GM18858 (cell line): ENCODE measurements around the gene SCAF4.

Experiments used
- ATAC-seq: cut with Tn5 transposase; IDR thresholded peaks from one replicate; pipeline ENCODE4 v1.9.1; 2021; ENCODE audit not compliant: unreplicated experiment

Gene SCAF4

DNA sequence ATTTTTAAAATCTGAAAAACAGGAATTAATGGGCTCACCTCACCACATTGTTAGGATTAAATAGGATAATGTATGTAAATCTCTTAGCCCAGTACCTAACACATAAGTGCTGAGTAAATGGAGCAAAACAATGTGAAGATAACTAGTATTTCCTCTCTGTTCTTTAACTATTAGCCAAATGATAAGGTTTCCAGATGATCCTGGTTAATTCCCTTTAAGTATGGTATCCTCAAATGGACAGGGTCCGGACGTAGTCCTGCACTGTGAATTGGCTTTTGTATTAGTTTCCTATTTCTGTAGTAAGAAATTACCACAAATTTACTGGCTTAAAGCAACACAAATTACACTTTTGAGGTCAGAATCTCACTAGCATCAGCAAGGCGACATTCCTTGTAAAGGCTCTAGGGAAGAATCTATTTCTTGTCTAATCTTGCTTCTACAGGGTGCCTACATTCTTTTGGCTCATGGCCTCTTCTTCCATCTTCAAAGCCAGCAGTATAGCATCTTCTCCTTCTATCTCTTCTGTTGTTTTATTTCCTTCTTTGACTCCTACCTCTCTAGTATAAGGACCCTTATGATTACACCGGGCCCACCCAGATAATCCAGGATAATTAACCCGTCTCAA, 17.1 kb downstream of the SCAF4 start:
- ATAC-seq: no peak

DNA sequence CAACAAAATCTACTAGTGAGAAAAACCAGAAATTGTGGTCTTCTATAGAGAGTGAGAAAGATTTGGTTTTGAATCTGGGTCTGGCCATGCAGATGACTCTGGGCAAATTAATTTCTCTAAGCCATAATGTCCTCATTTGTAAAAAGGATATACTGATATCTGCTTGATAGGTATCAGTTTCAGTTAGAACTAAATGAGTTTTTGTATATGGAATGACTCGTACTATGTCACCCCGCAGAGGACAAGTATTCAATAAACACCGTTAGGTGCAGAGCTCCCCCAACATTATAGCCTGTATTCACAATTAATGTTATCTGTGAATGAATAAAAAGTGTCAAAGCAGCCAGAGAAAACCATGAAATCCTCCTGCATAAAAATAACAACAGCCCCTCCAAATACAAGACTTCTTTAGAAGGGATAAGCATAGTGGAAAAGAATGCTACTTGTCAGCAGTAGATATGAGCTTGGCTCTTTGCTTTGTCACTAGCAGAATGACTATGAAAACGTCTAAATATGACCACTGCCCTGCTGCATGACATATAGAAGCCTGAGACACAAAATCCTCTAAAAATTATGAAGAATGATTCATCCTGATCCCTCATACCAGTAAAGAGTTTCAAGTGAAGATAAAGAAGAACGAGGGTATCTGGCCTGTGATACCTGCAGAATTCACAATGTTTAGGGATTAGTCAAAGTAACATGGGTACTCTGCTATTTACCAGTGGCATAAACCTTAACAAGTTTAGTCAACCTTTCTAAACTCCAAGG, 17.8 kb downstream of the SCAF4 start:
- ATAC-seq: peak; percentile 39

DNA sequence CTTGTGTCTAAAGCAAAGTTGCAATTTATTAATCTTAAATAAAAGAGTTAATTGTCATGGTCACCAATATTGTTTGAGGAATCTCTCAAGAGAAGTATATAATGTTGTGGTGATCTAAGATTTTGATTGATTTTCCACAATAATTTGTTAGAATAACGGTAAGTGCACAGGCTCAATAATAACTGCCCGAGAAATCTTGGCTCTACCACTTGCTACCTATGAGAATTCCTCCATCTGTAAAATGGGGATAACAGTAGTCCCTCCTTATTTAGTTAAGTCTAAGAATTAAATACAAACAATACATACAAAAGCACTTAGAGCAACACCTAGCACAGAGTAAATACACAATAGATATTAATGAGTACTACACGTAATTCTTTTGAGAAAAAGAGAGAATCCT, 18.8 kb downstream of the SCAF4 start:
- no peak for ATAC-seq

DNA sequence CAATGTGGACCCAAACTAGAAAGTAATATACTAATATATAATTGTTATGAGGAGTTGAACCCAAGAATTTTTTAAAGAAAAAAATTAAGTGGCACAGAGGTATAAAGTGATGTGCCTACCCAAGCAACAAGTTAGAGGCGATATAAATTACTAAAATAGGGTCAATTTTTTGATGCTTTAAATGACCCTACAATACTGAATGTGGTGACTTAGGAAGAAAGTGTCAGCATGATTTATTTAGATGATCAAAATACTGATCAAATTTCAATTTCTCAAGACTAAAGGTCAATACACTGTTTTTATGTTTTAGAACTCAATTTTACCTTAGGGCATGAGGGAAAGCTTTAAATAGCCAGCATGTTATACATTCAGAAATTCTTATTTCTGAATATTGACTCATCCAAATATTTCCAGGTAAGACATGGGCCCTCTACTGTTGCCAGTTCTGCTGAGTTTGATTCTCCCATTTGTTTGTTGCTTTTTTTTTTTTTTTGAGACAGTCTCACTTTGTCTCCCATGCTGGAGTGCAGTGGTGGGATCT, 20.1 kb downstream of the SCAF4 start:
- ATAC-seq: no peak

DNA sequence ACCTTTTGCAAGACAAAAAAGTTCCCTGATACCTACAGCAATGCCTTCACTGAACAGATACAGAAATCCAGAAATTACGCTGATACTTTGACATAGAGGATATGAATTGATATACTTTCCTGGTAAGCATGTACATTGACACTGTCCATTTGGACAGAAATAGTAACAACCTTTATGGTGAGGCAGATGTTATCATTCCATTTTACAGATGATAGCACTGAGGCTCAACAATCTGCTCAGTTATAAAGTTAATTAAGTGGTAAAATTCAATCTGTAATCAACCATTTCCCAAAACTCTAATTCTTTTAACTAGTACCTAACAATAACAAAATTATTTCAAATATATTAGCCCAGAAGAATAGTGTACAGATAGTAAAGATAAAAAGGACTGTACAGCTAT, 20.6 kb downstream of the SCAF4 start:
- ATAC-seq: no peak

DNA sequence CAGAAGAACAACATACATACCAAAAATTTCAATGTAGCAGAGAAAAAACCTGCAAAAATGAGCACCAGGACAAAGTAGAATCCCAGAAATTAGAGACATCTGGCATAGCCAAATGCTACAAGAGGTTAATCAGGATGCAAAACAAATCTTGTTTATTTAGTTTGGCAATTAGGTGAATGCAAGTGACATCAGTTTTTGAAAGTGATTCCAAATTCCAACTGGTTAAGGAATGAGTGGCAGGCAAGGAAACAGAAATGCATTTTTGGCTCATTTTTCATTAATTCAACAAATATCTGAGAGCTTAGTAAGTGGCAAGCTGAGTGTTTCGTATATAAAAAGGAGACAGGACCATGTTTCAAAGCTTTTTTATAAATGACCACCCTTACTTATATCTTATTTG, 21.3 kb downstream of the SCAF4 start:
- no peak for ATAC-seq

DNA sequence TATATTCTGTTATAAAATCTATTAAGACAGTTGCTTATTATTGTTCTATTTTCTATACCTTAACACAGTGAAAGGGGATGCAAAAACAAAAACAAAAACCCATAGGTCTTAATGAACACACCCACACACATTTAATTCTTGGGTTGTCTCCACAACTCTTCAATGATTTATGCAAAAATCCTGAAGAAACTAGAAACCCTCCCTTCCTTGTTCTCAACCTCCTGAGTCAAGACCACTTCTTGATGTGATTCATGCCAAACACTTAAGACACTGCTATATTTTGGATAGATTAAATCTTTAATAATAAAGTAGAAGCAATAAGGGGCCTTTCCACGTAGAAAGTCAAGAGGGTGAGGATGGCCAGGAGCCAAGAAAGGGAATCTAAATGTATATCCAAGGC, 23.4 kb downstream of the SCAF4 start:
- no peak for ATAC-seq

DNA sequence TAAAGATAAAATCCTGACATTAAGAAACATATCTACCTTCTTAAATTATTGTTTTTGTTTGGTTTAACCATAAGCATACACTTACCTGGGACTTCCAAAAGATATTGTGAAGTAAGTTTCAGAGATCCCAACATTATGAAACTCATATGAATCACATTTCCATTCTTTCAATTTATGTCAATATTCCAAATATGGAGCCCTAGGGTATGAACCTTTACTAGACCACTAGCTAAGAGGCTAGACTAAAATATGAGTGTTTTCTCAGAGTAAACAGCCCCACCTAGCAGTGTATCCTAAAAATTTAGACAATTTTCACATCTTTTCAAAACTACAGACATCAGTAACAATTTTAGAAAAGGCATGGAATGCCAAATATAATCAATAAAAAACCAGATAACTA, 24.4 kb downstream of the SCAF4 start:
- no peak for ATAC-seq

DNA sequence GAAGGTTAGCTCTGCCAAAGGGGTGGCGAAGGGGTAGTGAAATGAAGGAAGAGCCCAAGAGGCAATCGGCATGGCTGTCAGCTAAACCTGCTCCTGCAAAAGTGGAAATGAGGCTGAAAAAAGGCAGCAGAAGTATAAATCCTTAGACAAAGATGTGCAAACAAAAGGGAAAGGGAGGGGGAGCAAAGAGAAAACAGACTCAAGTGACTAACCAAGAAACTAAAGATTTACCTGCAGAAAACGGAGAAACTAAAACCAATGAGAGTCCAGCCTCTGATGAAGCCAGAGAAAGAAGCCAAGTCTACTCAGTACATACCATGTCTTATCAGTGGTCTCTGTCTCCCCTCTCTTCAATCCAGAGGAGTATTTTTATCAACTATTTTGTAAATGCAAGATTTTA, 25.4 kb downstream of the SCAF4 start:
- ATAC-seq: no peak

DNA sequence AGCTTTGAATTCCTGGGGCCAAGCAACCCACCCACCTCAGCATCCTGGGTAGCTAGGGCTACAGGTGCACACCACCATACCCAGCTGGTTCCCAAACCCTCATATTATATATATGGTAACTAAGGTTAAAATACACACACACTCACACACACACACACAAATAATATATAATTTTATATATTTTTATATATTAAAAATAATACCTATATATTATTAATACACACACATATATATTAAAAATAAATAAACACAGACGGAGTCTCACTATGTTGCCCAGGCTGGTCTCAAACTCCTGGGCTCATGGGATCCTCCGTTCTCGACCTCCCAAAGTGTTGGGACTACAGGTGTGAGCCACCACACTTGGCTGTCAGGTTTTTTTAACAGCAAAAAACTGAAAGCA, 31.9 kb downstream of the SCAF4 start:
- ATAC-seq: no peak

DNA sequence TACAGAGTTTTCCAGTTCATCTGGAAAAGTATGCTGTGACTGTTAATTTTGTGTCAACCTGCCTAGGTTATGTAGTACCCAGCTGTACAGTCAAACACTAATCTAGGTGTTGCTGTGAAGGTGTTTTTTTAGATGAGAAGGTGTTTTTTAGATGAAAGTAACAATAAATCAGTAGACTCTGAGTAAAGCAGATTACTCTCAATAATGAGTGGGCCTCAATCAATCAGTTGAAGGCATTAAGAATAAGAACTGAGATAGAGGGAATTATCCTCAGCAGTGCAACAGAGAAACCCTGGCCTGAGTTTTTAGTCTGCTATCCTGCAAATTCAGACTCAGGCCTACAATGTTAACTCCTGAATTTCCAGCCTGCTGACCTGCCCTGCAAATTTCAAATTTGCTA, 33.5 kb downstream of the SCAF4 start:
- no peak for ATAC-seq

DNA sequence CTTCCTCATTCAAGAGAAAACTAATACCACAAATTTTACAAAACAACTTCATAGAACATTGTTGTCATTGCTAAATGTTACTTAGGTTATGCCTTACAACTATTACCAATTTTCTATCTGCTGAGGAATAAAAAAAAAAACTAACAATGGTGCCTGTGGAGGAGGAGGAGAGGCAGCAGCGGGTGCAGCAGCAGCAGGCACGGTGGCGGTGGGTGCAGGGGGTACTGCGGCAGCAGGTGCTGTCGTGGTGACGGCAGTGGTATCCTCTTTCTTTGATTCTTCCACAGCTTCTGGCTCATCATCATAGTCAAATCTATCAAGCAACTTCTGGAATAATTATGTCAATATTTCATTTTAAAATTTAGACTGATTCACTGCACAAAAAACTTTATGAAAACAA, 35.5 kb downstream of the SCAF4 start:
- no peak for ATAC-seq

DNA sequence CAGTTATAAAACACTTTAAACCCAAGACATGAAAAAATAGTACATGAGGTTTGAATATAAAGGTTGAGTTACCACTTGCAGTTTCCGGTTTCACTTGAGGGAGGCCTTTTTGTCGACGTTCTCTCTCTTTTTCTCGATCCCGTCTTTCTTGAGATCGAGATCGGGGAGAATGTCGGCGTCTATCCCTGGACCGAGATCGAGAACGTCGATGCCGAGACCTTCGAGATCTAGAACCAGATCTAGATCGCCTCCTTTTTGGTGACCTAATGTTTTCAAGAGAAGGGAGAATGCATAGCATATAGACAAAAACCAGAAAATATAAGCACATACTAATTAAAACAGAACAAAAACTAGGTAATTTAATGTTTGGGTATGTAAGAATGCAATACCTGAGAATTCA, 38.7 kb downstream of the SCAF4 start:
- no peak for ATAC-seq

DNA sequence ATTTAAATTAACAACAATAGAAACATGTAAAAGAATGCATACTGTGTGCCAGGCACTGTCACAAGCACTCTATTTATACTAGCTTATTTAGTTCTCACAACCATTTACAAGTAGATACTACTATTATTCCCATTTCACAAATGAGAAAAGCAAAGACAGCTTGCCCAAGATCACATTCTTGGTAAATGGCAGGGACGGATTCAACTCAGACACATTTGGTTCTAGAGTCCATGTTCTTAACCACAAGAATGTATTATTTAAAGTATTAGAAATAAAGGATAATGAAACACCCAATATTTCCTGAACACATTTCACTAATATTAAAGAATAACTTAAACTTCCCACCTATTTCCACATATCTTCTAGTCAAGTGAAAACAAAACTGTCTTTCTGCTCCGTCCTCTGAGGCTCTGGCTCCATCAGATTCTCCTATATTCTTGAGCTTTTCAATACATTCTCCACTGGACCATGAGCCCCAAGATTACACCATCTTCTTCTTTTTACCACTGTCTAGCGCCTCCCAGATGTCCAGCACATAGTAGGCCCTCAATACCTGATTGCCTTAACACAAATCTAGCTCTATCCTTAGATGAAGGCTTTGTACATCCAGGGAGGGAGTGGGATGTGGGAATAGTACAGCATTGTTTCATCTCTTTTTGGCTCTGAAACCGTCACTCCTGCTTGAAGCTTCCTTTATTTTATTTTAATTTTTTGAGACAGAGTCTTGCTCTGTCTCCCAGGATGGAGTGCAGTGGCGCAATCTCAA, 43.1 kb downstream of the SCAF4 start:
- ATAC-seq: no peak

DNA sequence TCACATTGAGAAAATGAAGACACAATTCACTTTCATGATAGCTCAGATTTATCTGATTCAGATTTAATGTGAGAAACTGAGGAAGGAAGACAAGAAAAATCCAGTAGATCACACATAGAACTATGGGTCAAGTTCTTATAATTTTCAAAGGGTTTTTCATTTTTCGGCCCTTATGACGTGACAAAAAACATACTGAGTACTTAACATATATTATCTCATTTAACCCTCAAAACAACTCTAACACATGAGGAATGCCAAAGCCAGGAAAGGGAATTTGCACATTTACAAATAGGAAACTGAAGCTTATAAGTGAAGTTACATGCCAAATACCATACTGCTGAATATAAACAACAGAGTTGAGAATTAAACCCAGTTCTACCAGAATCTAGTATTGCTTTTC, 44.8 kb downstream of the SCAF4 start:
- ATAC-seq: no peak

DNA sequence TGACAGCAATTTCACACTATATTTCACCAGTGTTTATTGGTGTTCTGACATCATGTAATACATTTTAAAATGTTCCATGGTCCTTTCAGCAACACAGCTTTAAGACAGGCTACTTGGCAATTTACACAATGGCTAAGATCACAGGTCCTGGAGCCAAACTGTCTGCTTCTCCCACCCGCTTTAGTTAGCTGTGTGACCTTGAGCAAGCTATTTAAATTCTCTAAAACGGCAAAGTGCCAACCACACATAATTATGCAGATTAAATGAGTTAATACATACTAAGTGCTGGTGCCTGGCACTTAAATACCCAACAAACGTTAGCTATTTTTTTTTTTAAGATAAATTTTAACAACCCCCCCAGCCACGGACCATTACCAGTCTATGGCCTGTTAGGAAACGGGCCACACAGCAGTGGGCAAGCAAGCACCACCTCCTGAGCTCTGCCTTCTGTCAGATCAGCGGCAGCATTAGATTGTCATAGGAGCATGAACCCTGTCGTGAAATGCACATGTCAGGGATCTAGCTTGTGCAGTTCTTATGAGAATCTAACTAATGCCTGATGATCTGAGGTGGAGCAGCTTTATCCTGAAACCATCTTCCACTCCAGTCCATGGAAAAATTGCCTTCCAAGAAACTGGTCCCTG, 45.5 kb downstream of the SCAF4 start:
- no peak for ATAC-seq

DNA sequence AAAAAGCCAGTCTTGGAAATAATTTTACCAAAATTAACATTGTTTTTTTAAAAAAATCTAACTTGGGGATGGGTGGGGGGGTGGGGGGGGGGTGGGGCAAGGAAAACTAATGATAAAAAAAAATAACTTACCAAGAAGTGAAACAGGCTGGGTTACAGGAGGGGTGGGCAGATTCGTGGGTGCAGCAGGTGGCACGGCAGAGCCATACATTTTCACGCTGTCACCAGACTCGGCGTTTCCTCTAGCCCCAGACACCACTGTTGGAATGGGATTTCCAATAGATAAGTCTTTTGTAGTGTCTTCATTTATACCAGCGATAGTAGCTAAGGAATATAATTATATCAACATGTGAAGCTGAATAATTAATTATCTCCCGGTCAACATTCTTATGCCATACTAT, 47.0 kb downstream of the SCAF4 start:
- no peak for ATAC-seq

DNA sequence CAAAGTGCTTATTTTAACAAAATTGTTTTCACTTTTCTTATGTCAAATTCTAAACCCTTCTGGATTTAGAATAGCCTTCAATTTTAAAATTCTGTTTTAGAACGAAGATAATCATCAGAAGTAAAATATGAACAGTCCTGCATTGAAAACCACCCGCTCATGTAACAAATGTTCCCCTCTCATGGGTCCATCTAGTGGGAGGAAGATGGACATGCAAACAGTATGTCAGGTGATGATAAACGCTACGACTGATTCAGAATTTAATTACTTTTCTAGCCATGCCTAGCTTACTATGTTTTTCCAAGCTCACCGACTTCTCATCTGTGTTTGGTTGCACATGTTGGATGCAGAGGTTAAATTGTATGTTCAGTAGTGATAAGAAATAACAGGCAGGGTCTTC, 48.9 kb downstream of the SCAF4 start:
- no peak for ATAC-seq

DNA sequence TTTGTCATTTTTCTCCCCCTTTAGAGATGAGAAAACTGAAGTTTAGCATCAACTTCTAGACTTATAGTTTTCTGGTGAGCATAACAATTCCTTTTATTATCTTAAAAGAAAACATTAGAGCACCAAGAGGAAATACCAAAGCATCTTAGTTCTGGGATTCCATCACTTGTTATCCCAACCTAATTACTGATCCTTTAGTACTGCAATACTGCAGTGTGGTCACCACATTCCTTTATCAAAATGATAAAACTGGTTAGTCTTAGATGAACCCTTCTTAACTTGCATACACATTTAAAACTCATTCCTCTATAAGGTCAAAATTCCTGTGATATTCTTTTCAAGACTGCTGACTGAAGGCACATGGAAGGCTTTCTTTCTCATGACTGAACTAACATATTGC, 49.3 kb downstream of the SCAF4 start:
- ATAC-seq: no peak

DNA sequence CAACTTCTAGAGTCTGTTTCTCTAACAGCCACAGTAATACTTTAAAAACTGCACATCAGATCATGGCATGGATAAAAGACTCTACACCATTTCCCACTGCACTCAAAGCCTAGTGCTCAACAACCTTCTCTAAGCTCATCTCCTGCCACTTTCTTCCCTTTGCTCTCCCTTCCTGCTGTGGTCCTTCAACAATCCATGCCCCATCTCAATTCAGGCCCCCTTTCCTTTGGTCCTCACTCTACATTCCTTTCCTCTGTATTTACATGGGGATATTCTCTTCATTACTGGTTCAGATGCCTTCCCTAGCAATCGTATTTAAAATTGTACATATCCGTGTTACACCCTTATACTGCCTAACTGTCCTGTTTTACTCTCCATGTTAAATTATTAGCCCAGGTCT, 53.4 kb downstream of the SCAF4 start:
- no peak for ATAC-seq

DNA sequence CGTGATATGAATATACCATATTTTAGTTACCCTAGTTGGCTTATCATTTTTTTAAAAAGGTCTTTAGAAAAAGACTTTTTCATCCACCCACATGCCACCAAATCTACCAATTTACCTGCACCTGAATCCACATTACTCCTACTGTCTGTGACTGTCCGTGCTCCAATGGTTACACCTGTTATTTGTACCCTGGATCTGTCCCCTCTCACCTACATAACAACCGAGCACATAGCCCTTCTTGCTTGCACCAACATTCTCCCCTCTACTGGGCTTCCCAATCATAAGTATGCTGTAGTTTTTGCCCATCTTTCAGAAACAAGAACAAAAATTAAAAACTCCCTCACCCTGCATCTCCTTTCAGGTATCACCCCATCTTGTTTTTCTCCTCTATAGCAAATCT, 54.9 kb downstream of the SCAF4 start:
- ATAC-seq: no peak

DNA sequence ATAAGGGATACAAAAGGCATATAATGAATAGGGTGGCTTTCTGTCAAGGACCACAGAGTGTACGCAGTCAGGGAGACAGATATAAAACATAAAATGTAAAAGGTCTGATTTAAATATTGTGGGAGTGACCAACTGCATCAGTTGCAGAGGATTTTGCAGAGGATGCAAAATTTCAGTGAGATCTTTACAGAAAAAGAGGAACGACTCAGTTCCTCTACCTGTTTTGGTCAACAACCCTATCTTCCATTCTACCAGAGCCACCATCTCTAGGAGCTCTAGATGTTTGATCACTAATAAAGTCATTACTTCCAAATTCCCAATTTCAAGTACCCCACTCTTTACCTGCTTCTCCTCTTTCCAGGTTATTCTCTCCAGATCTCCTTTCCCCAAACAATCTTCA, 56.0 kb downstream of the SCAF4 start:
- ATAC-seq: no peak
